ENCODE measurements around the gene YES1.

Gene YES1

DNA sequence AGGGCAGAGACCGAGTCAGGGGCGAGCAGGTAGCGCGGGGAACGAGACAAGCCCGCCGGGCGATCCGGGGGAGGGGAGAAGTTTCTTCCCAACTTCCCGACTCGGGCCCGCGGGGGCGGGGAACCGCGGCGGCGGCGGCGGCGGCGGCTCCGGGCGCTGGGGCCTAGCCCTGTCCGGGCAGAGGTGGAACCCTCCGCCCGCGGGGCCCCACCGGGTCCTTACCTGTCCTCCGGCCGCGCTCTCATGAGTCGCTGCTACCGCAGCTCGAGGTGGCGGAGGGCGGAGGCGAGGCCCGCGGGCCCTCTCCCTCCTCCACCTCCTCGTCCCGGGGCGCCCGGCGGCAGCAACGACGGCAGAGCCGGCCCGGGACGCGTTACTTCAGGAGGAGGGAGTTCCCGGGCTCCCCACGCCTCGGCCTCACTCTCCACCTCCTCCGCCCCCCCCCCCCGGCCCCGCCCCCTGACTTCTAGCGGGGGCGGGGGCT lies at the start of gene YES1:
TSS of gene YES1 (minus strand) at position 351 of the 484 bp plus-strand sequence. CDS start 55,415 bp downstream, outside the sequence.
- H3K4me3 ChIP-seq (ENCODE audit: low read depth, low read length) = peak within 1 kb of the TSS; percentile 87
- no peak for DNase-seq (ENCODE audit: low read depth)

DNA sequence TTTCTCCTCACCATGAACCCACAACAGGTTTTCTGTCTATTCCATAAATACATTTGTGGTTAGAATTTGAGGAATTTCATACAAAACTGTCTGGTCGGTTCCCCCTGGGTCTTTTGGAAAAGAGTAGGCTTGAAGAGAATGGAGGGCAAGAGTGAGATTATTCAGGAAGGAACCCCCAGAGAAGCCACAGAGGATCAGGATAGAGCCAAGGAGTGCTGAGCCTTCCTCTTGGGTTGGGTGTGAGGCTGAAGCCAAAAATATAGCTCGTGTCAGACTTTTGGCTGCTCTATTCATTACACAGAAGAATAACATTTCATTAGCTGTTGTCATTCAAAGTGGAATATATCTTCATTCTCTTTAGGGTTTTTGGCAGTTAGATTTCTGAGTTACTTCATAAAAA lies 45.9 kb upstream of the YES1 start:
- no peak overlapping the region for H3K4me3 ChIP-seq (ENCODE audit: low read depth, low read length)
- DNase-seq (ENCODE audit: low read depth) = no peak

DNA sequence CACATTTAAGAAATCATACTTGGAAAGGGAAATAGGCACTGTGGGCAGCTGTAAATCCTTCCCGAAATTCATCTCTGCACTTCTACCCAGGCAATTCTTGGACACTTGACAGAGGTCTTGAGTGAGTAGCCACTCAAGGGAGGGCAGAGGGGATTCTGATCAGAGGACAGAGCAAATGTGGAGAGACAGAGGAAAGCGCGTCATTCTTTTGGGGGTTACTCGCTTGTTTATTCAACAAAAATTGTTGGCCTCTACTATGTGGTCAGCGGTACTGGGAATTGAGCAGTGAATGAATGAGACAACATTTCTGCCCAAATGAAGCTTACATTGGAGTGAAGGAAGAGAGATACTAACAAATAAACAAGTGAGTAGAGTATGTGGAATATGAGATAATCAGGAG lies 41.4 kb upstream of the YES1 start:
- DNase-seq (ENCODE audit: low read depth) = no peak
- no peak overlapping the region for H3K4me3 ChIP-seq (ENCODE audit: low read depth, low read length)

DNA sequence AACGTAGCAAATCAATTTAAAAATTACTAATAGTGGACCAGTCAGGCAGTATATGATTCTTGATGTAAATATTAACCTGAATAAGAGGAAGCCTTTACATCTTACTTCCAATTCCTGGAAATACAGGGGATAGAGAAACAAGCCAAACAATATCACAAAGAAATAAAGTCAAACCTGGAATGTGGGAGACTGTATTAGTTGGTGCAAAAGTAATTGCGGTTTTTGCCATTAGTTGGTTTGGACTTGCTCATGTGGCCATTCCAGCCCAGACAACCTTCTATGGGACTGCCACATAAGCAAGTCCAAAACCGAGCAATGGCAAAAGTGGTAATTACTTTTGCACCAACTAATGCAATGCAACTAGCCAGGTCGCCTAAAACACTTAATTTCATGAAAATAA lies 38.9 kb upstream of the YES1 start:
- H3K4me3 ChIP-seq (ENCODE audit: low read depth, low read length) = no peak overlapping the region
- no peak for DNase-seq (ENCODE audit: low read depth)

DNA sequence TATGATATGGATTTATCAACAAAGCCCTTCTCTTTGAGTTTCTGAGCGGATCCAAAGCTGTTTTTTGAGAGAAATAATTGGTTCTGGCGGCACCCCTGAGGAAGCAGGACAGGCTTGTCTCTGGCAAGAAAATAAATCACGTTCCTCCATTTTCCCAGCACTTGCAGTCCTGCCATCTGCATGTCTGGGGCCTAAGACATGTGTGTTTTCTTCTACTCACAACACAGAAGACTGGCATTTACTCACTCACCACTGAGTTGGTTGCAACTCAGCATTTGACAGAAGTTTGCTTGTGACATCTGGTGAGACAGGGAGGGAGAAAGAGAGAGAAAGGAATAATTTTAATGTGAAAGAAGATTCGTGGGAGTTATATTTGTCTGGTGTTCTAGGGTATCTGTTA lies 37.0 kb upstream of the YES1 start:
- no peak for DNase-seq (ENCODE audit: low read depth)
- no peak overlapping the region for H3K4me3 ChIP-seq (ENCODE audit: low read depth, low read length)

DNA sequence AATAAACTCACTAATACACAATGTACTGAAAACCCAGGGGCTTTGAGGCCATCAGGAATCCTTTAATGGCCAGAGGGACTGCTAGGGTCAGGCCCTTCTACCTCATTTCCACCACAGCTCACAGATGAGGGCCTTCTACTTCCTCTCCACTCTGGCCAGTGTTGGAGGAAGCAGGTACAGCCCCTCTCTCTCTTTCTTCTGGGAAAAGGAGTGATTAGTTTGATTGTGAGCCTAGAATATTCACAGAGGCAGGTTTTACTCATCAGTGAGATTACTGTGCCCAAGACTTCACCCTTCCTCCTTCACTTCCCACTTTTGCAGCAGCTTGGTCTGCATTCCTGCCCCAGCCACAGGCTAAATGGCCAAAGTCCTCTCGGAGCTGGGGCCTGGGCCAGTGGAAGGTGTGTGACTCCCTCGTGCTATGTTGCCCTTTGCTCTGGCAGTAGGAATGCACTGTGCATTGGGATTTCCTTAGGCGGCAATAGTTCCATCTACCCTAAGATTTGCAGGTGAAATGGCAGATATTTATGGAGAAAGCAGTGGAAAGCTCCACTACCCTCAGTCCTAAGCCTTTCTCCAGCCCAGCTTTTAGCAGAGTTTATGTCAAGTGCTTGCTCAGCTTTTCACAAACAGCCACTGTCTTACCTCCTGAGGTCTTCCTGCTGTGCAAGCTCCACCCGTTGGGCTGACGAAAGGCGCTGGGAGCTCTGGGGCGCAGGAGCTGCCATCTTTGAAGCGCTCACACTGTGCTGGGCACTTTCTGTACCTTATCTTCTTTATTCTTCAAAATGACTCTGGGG lies 36.2 kb upstream of the YES1 start:
- DNase-seq (ENCODE audit: low read depth) = no peak
- no peak overlapping the region for H3K4me3 ChIP-seq (ENCODE audit: low read depth, low read length)

DNA sequence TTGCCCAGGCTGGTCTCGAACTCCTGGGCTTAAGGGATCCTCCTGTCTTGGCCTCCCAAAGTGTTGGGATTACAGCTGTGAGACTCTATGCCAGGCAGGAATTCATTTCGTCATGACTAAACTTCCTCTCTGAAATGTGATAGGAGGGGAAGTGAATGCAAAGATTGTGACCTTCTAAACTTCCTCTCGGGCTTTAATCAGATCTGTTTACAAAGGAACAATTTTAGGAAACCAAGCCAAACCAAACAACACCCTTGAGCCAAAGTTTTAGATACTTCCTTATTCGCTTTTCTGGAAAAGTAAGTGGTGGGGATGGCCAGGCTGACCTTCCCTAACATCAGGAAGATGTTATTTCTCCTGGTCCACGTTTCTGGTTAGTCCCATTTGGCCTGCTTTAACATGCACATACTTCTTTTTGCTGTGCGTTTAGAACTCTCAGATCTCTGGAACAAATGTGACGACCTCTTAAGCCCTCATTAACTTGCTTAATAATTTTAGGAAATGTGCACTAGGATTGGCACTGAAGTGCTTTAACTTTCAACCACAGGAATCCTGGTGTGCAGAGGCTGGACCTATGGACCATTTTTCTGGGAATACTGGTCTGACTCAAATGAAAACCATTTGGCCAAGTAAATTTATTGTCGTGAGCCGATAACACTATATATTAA lies 33.2 kb upstream of the YES1 start:
- no peak overlapping the region for H3K4me3 ChIP-seq (ENCODE audit: low read depth, low read length)
- no peak for DNase-seq (ENCODE audit: low read depth)

DNA sequence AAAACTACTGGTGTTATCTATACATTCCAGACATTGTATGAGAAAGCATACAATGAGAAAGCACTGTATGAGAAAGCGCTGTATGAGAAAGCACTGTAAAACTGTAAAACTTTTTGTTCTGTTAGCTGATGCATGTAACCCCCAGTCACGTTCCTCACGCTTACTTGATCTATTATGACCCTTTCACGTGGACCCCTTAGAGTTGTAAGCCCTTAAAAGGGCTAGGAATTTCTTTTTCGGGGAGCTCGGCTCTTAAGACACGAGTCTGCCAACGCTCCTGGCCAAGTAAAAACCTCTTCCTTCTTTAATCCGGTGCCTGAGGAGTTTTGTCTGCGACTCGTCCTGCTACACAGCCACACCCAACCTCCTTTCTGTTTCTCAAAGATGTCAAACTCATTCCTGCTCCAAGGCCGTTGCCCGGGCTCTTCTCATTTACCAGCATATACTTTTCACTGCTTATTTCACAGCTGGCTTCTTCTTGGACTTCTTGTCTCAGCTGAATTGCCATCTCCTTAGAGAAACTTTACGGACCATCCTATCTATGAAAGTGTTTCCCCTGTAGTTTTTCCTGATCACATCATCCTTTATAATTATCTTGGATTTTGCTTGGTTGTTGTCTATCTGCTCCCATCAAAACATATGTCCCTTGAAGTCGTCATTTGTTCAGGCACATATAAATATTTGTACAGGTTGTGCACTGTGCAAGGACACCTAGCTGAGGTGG lies 29.8 kb upstream of the YES1 start:
- DNase-seq (ENCODE audit: low read depth) = no peak
- no peak overlapping the region for H3K4me3 ChIP-seq (ENCODE audit: low read depth, low read length)

DNA sequence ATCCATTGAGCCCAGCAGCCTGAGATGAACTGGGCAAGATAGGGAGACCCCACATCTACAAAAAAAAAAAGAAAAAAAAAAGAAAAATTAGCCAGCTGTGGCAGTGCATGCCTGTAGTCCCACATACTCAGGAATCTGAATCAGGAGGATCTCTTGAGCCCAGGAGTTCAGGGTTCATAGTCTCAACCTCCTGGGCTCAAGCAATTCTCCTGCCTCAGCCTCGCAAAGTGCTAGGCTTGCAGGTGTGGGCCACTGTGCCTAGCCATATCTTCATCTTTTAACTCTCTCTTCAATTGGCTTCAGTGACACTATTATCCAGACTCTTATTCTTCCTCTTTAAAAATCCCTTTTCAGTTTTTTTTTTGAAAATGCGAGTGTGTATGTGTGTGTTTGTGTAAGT lies 28.5 kb upstream of the YES1 start:
- DNase-seq (ENCODE audit: low read depth) = no peak
- H3K4me3 ChIP-seq (ENCODE audit: low read depth, low read length) = no peak overlapping the region

DNA sequence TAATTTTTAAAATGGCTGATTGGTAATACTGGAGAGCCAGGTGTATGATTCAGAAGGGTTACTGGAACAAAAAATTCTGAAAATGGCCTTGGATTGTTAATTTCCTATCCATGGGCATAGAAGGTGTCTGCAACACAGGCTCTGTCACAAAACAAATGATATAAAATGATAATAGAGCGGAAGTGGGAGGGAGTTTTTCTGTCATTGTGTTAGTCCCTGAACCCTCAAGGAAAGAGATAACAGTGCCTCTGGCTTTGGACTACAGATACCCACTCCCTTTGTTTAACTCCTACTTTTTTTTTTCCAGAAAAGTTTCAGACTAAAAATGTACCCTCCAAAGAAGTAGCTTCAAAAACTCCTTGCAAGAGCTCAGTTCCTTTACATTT lies 28.0 kb upstream of the YES1 start:
- H3K4me3 ChIP-seq (ENCODE audit: low read depth, low read length) = no peak overlapping the region
- DNase-seq (ENCODE audit: low read depth) = no peak

DNA sequence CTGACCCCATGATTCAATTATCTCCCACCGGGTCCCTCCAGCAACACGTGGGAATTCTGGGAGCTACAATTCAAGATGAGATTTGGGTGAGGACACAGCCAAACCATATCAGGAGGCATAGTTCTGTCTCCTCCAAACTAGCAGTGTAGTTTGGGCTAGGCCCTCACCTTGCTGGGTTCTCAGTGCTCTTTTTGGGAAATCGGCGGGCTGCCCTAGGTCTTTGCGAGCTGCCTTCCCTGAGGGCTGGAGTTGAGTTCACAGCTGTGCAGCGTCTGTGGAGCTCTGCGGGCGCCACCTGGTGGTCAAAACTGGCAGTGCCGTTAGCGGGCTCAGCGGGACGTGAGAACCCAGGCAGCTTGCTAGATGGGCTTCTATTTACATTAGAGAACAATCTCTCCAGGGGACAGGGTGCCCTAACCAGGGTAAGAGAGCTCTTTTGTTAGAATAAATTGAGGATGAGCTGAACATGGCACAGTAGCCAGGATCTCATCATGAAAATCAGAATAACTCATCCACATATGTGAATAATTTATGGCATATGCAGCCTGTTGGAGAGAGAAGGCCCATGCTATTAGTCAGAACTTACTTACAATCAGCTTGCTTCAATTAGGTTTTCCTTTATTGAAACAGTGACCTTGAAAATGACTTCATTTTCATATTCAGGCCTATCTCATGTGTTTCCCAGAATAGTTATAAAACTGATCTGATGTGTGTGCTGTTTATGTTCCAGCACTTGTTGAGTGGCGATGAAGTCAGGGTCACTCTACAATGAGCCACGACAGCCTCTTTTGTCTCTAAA lies 27.4 kb upstream of the YES1 start:
- no peak overlapping the region for H3K4me3 ChIP-seq (ENCODE audit: low read depth, low read length)

DNA sequence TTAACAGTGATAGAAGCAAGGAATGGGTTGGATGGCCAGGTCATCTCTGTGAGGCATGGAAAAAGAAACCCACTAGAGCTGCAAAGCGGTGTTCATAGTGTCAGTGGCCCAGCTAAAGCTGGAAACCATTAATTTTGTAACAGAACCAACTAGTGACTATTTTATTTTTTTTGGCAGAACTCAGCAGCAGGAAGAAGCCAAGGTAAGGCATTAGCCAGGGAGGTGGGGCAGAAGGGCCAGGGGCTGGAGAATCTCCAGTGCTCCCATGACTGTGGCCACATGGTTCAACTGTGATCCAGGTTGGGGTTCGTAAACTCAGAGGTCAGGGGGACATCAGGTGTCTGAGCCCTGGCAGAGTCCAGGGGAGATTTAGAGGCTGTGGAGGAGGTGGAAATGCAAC lies 25.9 kb upstream of the YES1 start:
- H3K4me3 ChIP-seq (ENCODE audit: low read depth, low read length) = no peak overlapping the region
- DNase-seq (ENCODE audit: low read depth) = no peak

More for the DNA sequence above, 27.4 kb upstream of the YES1 start:
- DNase-seq (ENCODE audit: low read depth) = peak; percentile 28

DNA sequence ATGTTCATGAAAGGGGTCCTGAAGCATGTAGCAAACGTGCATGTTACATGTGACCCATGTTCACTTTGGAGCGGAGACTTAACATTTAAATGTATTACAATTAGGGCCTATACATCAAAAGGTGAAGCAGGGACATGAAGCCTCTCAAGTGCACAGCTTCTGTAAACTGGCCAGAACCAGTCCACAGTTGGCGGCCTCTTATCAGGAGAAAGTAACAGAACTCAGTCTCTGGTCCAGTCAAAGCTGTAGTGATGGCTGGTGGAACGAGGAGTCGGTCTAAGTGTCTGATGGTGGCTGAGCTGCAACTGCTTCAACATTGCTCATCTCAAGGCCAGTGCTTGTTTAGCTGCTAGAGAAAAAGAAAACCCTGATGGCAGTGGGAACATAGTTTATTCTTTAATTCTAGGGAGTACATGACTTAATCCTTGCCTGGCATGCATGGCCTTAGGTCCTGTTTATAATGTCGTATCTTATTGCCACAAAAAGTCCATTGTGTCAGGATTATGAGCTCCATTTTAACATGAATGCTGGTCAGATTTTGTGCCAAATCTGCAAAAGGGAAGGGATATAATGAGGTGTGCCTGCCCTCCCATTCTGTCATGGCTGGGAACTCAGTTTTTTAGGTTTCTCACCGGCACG lies 22.2 kb upstream of the YES1 start:
- no peak overlapping the region for H3K4me3 ChIP-seq (ENCODE audit: low read depth, low read length)
- no peak for DNase-seq (ENCODE audit: low read depth)

DNA sequence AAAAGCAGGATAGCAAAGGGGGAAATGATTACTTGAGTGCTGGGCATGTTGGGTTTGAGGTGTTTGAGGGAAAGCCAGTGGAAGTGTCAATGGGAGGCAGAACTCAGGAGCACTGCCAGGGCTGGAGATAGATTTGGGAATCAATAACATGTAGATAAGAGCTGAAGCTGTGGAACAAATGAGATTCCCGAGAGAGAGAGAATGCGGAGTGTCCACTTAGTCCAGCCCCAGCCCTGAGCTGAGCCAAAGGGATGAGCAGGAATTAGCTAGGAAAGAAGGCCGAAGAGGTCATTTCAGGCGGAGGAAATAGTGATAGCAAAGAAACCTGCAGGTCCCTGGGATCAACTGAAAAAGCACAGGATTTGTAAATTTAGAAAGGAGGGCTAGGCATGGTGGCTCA lies 21.2 kb upstream of the YES1 start:
- H3K4me3 ChIP-seq (ENCODE audit: low read depth, low read length) = no peak overlapping the region
- DNase-seq (ENCODE audit: low read depth) = no peak

DNA sequence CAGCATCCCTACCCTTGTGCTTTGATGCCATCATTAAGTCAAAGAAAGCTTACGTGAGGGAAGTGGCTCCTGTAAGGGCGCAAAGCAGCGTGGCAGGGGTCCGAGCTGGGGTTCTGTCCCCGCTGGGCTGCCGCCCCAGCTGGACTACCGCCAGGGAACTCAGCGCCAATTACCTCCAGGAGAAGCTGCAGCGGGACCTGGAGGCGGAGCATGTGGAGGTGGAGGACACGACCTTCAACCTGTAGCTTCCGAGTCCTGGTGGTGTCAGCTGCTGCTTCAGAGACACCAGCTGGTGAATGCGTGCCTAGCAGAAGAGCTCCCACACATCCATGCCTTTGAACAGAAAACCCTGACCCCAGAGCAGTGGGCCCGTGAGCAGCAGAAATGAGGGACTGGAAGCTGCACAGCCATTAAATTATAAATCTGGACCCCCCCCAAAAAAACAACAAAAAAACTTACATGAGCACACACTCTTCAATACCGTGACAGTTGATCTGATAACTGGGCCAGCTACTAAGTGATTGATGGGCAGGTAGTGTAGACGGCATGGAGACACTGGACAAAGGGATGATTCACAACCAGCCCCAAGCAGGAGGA lies 20.1 kb upstream of the YES1 start:
- no peak for DNase-seq (ENCODE audit: low read depth)
- H3K4me3 ChIP-seq (ENCODE audit: low read depth, low read length) = no peak overlapping the region

DNA sequence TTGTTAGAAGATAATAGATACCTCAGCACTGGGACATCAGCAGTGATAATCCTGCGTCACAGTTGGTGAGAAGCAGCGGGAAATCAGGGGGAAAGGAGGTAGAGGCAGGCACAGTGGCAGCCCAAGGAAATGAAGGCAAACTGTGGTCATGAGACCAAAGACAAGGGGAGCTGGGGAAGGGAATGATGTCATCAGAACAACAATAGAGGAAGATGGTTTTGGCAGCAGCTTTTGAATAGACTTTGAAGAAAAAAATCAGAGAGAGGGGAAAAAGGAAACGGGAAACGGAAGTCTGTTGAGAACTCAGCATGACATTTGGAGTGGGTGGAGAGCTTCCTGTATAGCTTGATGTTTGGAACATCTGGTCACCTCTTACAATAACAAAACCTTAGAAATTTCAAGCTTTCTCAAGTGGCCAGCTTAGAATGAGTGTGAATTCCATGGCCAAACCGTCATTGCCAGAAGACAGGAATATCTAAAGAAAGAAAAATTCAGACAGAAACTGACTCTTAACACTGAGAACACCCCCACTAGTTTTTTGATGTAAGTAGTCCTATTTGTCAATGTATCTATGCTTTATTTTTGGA lies 18.4 kb upstream of the YES1 start:
- peak overlapping the region; percentile 15 for H3K4me3 ChIP-seq (ENCODE audit: low read depth, low read length)
- peak; percentile 39 for DNase-seq (ENCODE audit: low read depth)

DNA sequence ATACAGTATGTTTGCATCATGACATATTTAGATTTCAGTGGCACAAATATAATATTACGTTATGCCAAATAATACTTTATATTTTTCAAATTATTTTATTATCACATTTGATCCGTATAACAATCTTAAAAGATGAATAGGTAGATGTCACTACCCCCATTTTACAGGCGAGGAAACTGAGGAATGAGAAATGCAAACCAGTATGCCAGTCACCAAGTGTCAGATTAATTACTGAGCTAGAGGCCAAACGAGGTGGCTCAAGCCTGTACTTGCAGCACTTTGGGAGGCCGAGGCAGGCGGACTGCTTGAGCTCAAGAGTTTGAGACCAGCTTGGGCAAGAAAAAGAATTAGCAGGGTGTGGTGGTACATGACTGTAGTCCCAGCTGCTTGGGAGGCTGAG lies 17.4 kb upstream of the YES1 start:
- no peak for DNase-seq (ENCODE audit: low read depth)
- no peak overlapping the region for H3K4me3 ChIP-seq (ENCODE audit: low read depth, low read length)

DNA sequence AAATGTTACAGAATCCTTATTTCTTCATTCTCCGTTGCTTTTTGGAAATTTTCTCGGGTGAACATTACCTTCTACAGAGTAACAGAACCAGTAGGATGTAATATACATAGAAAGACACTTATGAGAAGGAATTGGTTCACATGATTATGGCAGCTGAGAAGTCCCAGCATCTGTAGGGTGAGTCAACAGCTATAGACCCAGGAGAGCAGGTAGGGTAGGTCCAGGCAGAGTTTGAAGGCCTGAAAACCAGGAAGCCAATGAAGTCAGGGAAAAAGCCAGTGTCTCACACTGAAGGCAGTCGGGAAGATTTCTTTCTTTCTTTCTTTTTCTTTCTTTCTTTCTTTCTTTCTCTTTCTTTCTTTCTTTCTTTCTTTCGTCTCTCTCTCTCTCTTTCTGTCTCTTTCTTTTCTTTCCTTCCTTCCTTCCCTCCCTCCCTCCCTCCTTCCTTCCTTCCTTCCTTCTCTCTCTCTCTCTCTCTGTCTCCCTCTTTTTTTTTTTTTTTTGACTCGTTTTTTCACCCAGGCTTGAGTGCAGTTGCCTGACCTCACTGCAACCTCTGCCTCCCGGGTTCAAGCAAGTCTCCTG lies 15.1 kb upstream of the YES1 start:
- no peak for DNase-seq (ENCODE audit: low read depth)
- H3K4me3 ChIP-seq (ENCODE audit: low read depth, low read length) = no peak overlapping the region

Measured in skeletal muscle cell (primary cell).